Raji (cell line): ENCODE measurements around the gene TRIM2.

ENCODE experiments used
- POLR2A ChIP-seq: IDR thresholded peaks from 2 replicates; pipeline ENCODE4 v1.6.1; 2011; ENCODE audit warnings: low read depth, low read length, control low read depth; ENCODE audit not compliant: insufficient read depth

Gene TRIM2

DNA sequence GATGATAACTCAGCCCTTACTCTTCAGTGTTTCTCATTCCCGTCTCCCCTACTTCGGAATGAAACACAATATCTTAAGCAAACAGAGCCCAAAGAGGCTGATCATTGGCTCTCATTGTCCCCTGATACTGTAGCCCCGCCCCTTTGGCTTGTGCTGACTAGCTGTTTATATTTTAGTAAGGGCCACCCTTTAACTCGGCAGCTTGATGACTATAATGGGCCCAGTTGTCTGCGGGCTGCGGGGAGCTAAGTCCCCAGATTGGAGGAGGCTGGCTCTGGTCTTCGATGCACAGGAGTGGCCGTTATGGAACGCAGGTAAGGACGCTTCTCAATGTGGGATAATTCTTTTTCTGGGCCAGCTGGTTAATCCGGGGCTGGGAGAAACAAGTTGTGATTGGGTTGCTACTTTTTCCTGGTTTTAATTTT lies at the start of gene TRIM2:
TRIM2 (plus strand) TSS at position 197 of the 425 bp plus-strand sequence; CDS start at position 285, 88 bp downstream.
- TF ChIP-seq POLR2A = no peak

DNA sequence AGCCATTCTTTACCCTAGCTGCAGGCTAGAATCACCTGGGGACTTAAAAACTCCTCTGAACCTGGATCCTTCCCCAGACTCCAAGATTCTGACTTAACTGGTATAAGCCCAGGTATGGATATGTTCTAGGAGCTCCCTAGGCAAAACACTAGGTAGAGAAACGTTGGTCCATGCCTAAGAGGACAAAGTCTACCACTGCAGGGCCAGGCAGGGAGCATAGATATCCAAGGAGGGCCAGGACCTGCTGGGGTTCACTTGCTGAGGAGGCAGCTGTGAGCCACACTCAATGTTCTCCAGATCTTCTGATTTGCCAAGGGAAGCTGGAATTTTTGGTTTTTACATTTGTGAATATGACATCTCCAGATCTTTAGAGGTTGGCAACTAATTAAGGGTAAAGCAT lies 48.6 kb upstream of the TRIM2 start:
- TF ChIP-seq POLR2A = no peak

DNA sequence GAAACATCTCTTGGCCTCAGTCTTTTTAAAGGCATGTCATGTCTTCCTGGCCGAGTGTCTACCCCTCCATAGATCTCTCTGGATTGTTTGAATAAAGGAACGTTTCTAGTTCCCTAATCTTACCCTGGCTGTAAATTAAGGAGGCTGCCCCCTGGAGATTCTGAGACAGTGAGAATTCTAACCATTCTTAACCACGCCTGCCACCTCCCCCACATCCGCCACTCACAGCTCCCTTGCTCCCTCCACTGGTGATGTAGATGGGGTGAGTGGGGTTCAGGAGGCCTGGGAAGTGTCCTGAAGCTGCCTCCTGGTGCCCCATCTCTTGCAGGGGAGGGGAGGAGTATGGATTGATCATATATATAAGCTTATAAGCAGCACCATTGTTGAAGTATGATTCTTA lies 48.0 kb upstream of the TRIM2 start:
- no peak for TF ChIP-seq POLR2A

DNA sequence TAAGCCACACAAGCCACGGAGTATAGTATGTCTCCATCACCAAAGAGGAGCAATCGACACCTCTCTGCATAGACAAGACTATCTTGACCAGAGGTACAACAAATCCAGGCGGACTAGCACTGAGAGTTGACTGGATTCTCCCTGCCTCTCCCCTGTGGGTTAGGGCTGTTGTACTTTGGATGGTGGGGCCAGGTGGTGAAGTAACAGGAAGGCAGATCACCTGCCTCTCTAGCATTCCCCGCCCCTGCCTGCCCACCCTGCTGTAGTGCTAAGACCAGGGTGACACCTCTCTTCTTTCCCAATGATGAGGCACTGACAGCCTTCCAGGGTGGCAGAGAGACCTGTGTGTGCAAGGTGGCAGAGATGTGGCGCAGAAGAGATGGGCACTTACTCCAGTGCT lies 47.5 kb upstream of the TRIM2 start:
- no peak for TF ChIP-seq POLR2A

DNA sequence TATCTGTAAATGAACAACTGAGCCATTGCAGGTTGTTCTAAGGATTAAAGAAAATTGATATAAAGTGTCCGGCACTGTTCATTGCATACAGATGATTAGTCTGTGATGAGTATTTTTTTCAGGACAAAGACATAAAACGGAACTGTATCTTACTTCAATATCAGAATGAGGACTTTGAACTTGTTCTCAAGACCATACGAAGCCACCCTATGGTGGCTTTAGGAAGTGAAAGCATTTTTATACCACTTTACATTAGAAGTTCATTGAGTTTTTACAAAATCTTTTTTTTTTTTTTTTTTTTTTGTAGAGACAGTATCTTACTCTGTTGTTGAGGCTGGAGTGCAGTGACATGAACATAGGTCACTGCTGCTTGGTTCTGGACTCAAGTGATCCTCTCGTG lies 45.2 kb upstream of the TRIM2 start:
- TF ChIP-seq POLR2A = no peak

DNA sequence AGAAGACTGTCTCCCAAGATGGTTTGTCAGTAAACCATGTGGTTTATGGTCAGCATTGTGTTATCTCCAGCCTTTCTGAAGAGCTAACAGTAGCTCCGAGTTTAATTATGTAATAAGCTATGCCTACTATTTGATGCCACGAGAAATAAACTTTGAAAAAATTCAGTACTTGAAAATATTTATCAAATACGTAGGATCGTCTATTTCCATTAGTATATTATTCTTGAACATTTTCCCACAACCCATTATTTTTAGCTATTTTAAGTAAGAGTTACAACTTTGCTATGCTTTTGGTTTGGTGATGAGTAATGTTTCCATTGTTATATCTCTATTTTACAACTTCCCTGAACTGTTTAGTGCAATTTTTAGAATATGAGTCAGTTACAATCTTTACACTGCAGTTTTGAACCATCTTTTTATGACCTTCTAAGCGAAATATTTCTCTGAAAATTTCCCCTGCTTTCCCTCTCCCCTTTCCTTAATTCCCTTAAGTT lies 44.5 kb upstream of the TRIM2 start:
- TF ChIP-seq POLR2A = no peak

DNA sequence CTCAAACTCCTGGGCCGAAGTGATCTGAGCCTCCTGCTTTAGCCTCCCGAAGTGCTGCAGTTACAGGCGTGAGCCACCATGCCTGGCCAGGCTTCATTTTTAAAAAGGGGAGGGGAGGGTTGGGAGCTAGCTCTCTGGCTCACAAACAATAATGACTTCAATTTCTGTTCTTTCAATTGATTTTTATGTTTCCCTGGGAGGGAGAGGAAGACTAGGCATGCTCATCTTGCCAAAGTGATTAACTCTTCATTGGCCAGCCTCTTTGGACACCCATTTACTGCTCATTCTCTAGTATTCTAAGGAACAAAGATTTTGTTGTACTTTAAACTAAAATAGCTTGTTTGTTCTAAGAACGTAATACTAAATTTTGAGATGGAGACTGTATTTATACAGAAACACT lies 43.4 kb upstream of the TRIM2 start:
- TF ChIP-seq POLR2A = no peak

DNA sequence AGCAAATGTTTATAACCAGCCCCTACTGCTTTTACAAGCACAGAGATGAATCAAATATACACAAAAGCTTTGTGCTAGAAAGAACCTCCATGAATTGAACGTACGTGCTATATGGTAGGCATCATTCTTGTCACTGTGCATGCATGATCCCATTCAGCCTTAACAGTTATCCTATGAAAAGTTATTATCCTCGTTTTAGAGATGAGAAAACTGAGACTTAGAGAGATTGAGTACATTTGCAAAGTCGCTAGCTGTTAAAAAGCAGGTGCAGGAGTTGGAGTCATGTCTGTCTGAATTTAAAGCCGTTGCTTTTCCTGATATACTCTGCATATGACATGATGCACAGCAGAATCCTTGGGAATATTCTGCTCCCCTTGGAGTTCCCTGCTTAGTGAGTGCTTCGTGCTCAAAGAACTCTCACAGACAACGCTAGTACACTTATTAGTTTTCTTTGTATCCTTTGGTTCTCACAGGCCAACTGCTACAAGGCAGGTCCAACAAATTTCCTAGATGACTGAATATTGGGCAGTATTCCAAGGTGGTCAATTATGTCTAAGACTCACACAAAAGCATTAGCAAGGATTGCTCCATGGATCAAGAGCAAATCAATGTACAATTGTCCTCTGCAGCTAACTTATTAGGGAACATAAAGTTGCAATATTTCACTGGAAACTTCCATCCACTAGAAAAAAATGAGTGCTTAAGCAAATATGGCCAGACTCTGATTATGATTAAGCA lies 42.8 kb upstream of the TRIM2 start:
- no peak for TF ChIP-seq POLR2A

DNA sequence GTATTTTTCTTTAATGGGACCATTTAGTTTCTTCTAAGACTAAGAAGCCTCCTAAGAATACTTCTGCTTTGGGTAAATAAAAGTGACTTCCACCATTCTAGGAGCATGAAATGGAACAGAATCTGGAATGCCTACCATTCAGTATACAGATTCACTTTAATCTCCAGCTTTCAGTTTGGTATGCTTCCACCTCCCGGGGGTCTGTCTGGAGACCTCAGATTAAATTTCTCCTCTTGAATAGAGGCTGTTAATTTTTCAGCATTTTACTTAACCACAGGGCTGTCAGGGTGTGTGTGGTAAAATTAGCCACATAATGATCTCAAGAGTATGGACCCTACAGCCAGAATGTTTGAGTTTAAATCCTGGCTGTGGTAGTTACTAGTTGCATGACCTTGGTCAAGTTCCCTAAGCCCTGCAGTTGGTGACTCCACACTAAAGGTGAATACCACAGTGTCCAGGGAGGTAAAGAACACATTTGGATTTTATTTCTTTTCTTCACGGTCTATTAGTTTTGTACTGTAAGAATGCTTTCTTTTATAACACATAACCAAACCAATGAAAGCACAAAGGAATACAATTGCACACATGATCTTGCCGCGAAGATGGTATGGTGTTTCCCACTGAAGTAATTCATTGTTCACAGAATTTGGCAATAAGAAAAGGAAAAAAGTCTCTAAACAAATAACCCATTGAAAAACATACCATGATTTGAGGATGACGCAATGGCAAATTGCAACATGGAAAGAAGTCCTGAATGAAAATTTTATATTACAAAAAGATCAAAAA lies 37.3 kb upstream of the TRIM2 start:
- no peak for TF ChIP-seq POLR2A

DNA sequence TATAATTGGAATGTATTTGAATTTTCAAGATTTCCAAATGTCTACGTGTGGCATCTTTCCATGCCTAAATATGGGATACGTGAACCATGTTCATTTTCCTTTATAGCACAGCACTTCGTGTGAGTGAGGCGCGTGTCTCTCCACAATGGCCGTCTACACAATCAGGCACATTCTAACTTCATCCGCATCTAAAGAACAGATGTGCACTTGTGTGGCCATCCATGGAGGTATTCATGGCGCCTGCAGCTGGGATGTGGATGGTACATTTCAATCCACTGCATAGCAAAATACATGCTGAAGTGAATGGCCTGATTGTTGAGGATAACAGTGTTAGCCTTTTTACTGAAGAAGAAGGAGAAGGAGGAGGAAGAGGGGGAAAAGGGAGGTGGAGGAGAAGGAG lies 34.5 kb upstream of the TRIM2 start:
- TF ChIP-seq POLR2A = no peak

DNA sequence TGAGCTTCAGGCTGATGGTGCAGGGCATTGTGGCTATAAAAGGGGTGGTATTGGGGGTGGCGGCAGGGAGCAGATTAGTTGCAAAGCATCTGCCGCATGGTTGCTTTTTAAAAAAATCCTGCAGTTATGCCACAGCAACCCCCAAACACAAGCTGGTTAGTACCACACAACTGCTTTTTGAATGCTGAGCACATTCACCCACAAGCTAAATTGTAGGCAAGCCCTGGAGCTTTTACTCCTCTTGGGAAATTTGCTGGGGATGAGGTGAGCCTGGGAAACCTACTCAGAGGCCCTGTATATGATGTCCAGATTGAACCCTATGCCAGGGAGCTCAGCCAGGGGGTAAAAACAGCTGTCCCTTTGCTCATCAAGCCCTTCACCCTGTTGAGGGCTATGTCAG lies 33.8 kb upstream of the TRIM2 start:
- no peak for TF ChIP-seq POLR2A

DNA sequence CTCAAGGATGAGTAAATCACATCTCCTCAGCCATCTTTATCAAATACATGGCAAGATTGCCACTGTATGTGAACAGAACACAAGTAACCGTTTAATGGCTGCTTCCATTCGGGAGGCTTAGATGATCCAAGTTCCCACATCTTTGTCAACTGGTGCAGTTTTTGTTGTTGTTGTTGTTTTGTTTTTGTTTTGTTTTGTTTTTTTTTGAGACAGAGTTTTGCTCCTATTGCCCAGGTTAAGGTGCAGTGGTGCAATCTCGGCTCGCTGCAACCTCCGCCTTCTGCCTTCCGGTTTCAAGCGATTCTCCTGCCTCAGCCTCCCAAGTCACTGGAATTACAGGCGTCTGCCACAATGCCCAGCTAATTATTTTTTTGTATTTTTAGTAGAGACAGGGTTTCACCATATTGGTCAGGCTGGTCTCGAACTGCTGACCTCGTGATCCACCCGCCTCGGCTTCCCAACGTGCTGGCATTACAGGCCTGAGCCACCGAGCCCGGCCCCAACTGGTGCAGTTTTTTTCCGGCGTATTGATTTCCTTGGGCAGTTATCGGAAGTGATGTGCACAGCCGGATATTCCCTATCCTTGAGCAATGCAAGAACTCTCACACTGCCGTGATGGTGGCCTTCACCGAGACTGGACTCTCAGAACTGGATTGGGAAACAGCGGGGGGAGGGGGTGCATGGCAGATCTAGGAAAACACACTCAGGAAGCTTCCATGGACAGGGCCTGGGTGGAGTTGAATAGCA lies 29.2 kb upstream of the TRIM2 start:
- no peak for TF ChIP-seq POLR2A

DNA sequence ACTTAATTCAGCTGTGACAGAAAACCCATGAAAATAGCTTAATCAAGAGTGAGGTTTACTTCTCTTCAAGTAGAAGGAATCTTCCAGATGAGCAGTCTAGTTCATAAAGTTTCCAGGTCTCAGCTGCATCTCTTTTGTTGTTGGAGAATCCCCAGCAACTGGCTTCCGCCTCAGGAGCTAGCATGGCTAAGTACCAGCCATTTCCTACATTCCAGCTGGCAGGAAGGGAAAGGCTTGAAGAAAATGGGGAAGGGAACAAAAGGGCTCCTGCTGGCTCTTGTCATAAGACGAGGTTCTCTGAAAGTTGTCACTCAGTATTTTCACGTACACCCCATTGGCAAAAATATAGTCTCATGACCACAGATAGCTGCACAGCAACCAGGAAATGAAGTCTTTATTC lies 27.3 kb upstream of the TRIM2 start:
- TF ChIP-seq POLR2A = no peak

DNA sequence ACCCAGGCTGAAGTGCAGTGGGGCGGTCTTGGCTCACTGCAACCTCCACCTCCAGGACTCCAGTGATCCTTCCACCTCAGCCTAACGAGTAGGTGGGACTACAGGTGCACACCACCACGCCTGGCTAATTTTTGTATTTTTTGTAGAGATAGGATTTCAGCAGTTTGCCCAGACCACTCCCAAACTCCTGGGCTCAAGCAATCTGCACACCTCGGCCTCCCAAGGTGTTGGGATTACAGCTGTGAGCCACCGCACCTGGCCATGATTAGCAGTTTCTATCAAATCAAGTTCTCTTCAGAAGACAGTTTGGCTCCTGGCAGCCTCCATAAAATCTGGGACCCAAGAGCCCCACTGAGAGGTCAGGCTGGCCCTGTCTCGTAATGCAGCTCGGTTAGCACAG lies 26.4 kb upstream of the TRIM2 start:
- TF ChIP-seq POLR2A = no peak

DNA sequence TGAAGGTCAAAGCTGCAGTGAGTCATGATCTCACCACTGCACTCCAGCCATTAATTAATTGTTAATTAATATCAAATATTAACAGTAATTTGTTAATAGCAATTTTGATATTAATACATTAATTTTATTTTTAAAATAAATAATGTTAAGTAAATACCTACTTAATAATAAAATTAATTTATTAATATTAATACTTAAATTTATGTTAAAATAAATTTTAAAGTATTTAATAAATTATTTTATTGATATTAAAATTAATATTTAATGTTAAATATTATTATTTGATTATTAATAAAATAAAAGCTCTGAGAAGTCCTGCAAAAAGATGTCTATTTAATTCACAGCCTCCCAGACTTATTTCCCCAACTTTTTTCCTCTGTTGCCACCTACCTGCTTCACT lies 25.1 kb upstream of the TRIM2 start:
- TF ChIP-seq POLR2A = no peak

DNA sequence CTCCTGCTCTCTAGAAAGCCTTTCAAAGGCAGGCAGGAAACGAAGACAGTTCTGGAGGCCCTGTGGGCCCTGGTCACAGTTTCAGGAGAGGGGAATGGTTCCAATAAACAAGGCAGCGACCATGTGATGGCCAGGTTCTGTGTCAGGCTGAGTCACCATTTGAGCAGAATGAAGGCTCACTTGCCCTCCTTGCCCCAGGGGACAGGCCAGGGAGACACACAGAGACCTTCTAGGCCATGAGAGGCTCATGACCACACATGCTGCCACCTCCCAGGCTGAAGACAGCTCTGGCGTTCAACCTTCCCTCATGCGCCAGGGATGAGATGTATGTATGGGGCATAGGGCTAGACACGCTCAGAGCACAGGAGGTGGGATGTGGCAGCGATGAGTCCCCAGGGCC lies 22.9 kb upstream of the TRIM2 start:
- TF ChIP-seq POLR2A = no peak
